Brain microvascular endothelial cell (primary cell): ENCODE data around the gene C3.
"Not testable (repeated sequence)": the region's sequence is repeated elsewhere in the genome, so short reads cannot be mapped to it uniquely, and the experiment has no call there.

Experiments used
- DNase-seq: peaks from one replicate; pipeline ENCODE4 v3.0.0-alpha.2; 2020
- H3K27ac ChIP-seq: fragments of 250-450 bp; sonication (Bioruptor Pico); 2 replicates; pipeline ENCODE4 v1.5.1; 2020; ENCODE audit warnings: mild to moderate bottlenecking, moderate library complexity
- H3K27me3 ChIP-seq: fragments of 250-450 bp; sonication (Bioruptor Pico); replicated peaks from 2 replicates; pipeline ENCODE4 v1.5.1; 2020; ENCODE audit warnings: mild to moderate bottlenecking
- H3K36me3 ChIP-seq: fragments of 250-450 bp; sonication (Bioruptor Pico); replicated peaks from 2 replicates; pipeline ENCODE4 v1.5.1; 2020; ENCODE audit warnings: mild to moderate bottlenecking
- H3K4me3 ChIP-seq: 2 replicates; pipeline ENCODE4 v1.5.1; 2011; ENCODE audit warnings: low read depth, mild to moderate bottlenecking, control low read depth, low read length, moderate library complexity
- in situ Hi-C: cut with HindIII; loops from 2 replicates; pipeline ENCODE4 v1.10.0; 2017; ENCODE audit warnings: low sequenced_read_pairs, low pct_ligation_motif_present
- TF ChIP-seq, protein P1 (sequence below): IDR thresholded peaks from 2 replicates; pipeline ENCODE4 v1.5.1; 2011; ENCODE audit warnings: low read depth, mild to moderate bottlenecking, moderate library complexity, low read length, control low read depth, inconsistent platforms; ENCODE audit errors: missing control alignments

C3 gene

DNA sequence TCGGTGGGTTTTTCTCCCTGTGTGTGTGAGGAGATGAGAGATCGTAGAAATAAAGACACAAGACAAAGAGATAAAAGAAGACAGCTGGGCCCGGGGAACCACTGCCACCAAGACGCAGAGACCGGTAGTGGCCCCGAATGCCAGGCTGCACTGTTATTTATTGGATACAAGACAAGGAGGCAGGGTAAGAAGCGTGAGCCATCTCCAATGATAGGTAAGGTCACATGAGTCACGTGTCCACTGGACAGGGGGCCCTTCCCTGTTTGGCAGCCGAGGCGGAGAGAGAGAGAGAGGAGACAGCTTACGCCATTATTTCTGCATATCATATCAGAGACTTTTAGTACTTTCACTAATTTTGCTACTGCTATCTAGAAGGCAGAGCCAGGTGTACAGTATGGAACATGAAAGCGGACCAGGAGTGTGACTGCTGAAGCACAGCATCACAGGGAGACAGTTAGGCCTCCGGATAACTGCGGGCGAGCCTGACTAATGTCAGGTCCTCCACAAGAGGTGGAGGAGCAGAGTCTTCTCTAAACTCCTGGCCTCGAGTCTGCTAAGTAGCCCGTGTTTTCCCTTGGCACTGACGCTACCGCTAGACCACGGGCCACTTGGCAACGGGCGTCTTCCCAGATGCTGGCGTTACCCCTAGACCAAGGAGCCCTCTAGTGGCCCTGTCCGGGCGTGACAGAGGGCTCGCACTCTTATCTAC lies 87.5 kb downstream of the C3 start:
- H3K27ac ChIP-seq, in situ Hi-C loops, H3K4me3 ChIP-seq, H3K36me3 ChIP-seq, H3K27me3 ChIP-seq: not testable (repeated sequence)
- TF ChIP-seq, protein P1, sequence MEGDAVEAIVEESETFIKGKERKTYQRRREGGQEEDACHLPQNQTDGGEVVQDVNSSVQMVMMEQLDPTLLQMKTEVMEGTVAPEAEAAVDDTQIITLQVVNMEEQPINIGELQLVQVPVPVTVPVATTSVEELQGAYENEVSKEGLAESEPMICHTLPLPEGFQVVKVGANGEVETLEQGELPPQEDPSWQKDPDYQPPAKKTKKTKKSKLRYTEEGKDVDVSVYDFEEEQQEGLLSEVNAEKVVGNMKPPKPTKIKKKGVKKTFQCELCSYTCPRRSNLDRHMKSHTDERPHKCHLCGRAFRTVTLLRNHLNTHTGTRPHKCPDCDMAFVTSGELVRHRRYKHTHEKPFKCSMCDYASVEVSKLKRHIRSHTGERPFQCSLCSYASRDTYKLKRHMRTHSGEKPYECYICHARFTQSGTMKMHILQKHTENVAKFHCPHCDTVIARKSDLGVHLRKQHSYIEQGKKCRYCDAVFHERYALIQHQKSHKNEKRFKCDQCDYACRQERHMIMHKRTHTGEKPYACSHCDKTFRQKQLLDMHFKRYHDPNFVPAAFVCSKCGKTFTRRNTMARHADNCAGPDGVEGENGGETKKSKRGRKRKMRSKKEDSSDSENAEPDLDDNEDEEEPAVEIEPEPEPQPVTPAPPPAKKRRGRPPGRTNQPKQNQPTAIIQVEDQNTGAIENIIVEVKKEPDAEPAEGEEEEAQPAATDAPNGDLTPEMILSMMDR = peak; percentile 63
- DNase-seq = peak; percentile 57

DNA sequence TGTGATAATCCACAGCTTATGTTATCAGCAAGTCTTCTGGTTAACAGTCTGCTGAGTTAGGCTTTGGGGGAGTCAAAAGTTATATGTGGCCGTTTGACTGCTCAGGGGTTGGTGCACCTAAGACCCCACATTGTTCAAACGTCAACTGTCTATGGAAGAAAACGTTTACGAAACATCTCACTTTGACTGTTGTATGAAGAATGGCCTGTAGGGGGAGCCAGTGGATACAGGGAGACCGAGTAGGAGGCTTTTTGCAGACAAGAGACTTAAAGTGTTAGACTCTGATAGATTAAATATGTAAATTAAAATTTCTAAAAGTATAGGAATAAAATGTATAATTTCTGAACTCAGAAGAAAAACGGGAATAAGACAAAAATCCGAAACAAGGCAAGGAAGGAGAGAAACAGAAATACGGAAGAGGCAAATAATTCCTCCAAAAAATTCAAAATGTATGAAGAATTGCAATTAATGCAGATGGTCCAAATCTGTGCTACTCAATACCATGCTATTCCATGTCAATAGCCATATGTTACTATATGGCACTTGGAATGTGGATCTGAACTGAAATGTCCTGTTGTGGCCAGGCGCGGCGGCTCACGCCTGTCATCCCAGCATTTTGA lies 88.3 kb downstream of the C3 start:
- DNase-seq = peak; percentile 64
- Histone ChIP-seq H3K36me3 (no peaks in the 10 kb centered on the region), H3K27ac (no peak overlapping the region), H3K4me3 (no peak overlapping the region), H3K27me3 (no peaks in the 10 kb centered on the region)
- TF ChIP-seq, protein P1 = peak; percentile 81
- in situ Hi-C loops = no loop called here
